ENCODE data around the gene HSD17B1. TPM values are rescaled to one million over a fixed set of nuclear protein-coding genes. Genes with fewer than 3 reads are reported as not detected.

HSD17B1 gene
- polyA plus RNA-seq, 4 donors = 2.0 to 2.7 (median 2.3) TPM

DNA sequence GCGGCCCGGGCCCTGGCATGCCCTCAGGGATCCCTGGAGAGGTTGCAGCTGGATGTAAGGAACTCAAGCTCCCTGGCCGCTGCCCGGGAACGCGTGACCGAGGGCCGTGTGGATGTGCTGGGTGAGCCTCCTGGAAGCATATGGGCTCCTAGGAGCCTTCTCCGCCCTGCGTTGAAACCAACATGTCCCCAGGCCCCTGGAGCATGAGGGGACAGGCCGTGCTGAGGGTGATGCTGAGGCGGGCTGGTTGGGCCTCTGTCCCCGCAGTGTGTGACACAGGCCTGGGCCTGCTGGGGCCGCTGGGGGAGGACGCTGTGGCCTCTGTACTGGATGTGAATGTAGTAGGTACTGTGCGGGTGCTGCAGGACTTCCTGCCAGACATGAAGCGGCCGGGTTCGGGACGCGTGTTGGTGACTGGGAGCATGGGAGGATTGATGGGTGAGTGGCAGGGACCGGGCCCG lies 5.7 kb upstream of the HSD17B1 start:
- H3K27ac ChIP-seq (ENCODE audit: low read depth in 1 of 3, low read length in 2 of 3) = no peak overlapping the region
- FAIRE-seq (no peak), DNase-seq (no peak)
- H3K27me3 ChIP-seq (ENCODE audit: control insufficient read depth in 3 of 3, insufficient read depth in 3 of 3, low read length in 3 of 3) = no peaks in the 10 kb centered on the region
- H3K4me3 ChIP-seq (ENCODE audit: low read depth in 1 of 3, low read length in 3 of 3) = no peak overlapping the region
- 85 to 86% (median 85%) methylated on average over 23 of the region's 23 CpGs for WGBS, 3 donors
- H3K9me3 ChIP-seq (ENCODE audit: control insufficient read depth in 2 of 2, insufficient read depth in 1 of 2, low read depth in 1 of 2, low read length in 1 of 2) = no peaks in the 10 kb centered on the region
- H3K36me3 ChIP-seq (ENCODE audit: control insufficient read depth in 3 of 3, insufficient read depth in 2 of 3, low read depth in 1 of 3, low read length in 3 of 3) = peaks cover 4 to 35% (median 5%) of the 10 kb centered on the region in 3 donors
- peaks cover 0 to 14% (median 6%) of the 10 kb centered on the region in 3 donors for H3K4me1 ChIP-seq (ENCODE audit: control insufficient read depth in 3 of 3, insufficient read depth in 2 of 3, low read depth in 1 of 3, low read length in 2 of 3)

DNA sequence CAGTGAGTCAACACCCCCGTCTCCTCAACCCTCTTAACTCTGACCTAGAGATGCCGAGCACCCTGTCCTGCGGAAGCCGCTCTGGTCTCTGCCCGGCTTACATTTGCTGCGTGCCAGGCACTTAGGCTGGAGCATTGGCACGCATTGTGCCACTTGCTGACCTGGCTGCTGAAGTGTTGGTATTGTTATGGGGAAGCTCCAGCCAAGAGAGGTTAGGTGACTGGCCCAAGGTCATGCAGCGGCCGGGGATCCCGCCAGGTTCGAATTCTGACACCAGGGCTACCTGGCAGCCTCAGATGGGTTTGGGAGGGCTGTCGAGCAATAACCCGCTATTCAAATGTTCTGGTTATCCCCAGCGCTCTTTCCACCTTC lies 5.0 kb upstream of the HSD17B1 start:
- Histone ChIP-seq H3K9me3 (ENCODE audit: control insufficient read depth in 2 of 2, insufficient read depth in 1 of 2, low read depth in 1 of 2, low read length in 1 of 2) (no peaks in the 10 kb centered on the region), H3K4me1 (ENCODE audit: control insufficient read depth in 3 of 3, insufficient read depth in 2 of 3, low read depth in 1 of 3, low read length in 2 of 3) (peaks cover 0 to 14% (median 6%) of the 10 kb centered on the region in 3 donors), H3K4me3 (ENCODE audit: low read depth in 1 of 3, low read length in 3 of 3) (peak overlapping the region; percentile 2 to 46 (median 28)), H3K36me3 (ENCODE audit: control insufficient read depth in 3 of 3, insufficient read depth in 2 of 3, low read depth in 1 of 3, low read length in 3 of 3) (peaks cover 4 to 30% (median 5%) of the 10 kb centered on the region in 3 donors), H3K27me3 (ENCODE audit: control insufficient read depth in 3 of 3, insufficient read depth in 3 of 3, low read length in 3 of 3) (no peaks in the 10 kb centered on the region), H3K27ac (ENCODE audit: low read depth in 1 of 3, low read length in 2 of 3) (no peak overlapping the region)
- WGBS, 3 donors = 64 to 85% (median 67%) methylated on average over 14 of the region's 14 CpGs
- DNase-seq (no peak), FAIRE-seq (no peak)

DNA sequence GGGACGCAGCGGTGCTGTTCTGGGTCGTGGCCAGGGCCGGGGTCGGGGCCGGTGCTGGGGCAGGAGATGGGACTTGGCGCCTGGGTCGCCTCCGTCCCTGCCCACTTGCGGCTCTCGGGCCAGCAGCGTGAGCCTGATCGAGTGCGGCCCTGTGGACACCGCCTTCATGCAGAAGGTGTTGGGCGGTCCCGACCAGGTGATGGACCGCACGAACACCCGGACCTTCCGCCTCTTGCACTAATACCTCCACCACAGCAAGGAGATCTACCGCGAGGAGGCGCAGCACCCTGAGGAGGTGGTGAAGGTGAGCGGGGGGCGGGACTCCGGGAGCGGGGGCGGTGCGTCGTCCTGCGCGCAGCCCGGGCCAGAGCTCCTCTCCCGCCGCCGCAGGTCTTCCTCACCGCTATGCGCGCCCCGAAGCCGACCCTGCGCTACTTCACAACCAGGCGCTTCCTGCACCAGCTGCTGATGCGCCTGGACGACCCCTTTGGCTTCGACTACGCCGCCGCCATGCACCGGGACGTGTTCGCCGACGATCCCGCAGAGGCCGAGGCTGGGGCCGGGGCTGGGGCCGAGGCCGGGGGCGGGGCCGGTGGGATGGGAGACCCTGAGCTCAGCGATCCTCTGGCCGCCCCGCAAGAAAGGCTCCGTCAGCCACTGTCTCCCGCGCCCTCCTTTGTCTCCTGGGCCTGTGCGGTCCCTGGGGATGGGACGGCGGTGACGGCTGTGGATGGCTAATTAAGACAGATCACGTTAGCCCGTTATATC lies 4.5 kb upstream of the HSD17B1 start:
- no peaks in the 10 kb centered on the region for H3K9me3 ChIP-seq (ENCODE audit: control insufficient read depth in 2 of 2, insufficient read depth in 1 of 2, low read depth in 1 of 2, low read length in 1 of 2)
- peaks cover 0 to 16% (median 6%) of the 10 kb centered on the region in 3 donors for H3K4me1 ChIP-seq (ENCODE audit: control insufficient read depth in 3 of 3, insufficient read depth in 2 of 3, low read depth in 1 of 3, low read length in 2 of 3)
- peak overlapping the region; percentile 2 to 46 (median 28) for H3K4me3 ChIP-seq (ENCODE audit: low read depth in 1 of 3, low read length in 3 of 3)
- peak; percentile 86 to 93 for DNase-seq
- peaks cover 4 to 30% (median 5%) of the 10 kb centered on the region in 3 donors for H3K36me3 ChIP-seq (ENCODE audit: control insufficient read depth in 3 of 3, insufficient read depth in 2 of 3, low read depth in 1 of 3, low read length in 3 of 3)
- no peak for FAIRE-seq
- no peaks in the 10 kb centered on the region for H3K27me3 ChIP-seq (ENCODE audit: control insufficient read depth in 3 of 3, insufficient read depth in 3 of 3, low read length in 3 of 3)
- no peak overlapping the region for H3K27ac ChIP-seq (ENCODE audit: low read depth in 1 of 3, low read length in 2 of 3)
- WGBS, 3 donors = 4 to 18% (median 8%) methylated on average over 56 to 74 of the region's 74 CpGs

DNA sequence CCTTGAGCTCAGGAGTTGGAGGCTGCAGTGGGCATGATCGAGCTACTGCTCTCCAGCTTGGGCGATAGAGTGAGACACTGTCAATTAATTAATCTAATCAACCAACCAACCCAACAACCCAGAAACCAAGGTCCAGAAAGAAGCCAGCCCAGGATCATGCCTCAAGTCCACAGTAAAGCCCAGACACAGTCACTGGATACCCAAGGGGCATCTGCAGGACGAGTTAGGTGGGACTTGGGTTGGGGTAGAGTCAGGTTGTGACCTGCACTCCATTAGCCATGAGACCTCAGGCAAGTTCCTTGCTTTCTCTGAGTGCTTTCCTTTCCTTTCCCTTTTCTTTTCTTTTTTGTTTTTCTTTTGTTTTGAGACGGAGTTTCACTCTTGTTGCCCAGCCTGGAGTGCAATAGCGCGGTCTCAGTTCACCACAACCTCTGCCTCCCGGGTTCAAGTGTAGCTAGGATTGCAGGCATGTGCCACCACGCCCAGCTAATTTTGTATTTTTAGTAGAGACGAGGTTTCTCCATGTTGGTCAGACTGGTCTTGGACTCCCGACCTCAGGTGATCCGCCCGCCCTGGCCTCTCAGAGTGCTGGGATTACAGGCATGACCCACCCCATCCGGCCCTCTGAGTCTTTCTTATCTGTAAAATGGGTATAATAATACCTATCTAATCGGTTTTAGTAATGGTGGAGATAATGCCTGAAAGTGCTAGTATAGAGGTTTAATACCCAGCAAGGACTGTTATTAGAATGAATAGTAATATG lies 3.5 kb upstream of the HSD17B1 start:
- peaks cover 0 to 22% (median 10%) of the 10 kb centered on the region in 3 donors for H3K4me1 ChIP-seq (ENCODE audit: control insufficient read depth in 3 of 3, insufficient read depth in 2 of 3, low read depth in 1 of 3, low read length in 2 of 3)
- no peak overlapping the region for H3K27ac ChIP-seq (ENCODE audit: low read depth in 1 of 3, low read length in 2 of 3)
- no peaks in the 10 kb centered on the region for H3K9me3 ChIP-seq (ENCODE audit: control insufficient read depth in 2 of 2, insufficient read depth in 1 of 2, low read depth in 1 of 2, low read length in 1 of 2)
- DNase-seq = peak in 1 of 2 donors; percentile 67
- H3K4me3 ChIP-seq (ENCODE audit: low read depth in 1 of 3, low read length in 3 of 3) = peak overlapping the region in 1 of 3 donors; percentile 28
- FAIRE-seq = no peak
- peaks cover 2 to 23% (median 3%) of the 10 kb centered on the region in 3 donors for H3K36me3 ChIP-seq (ENCODE audit: control insufficient read depth in 3 of 3, insufficient read depth in 2 of 3, low read depth in 1 of 3, low read length in 3 of 3)
- H3K27me3 ChIP-seq (ENCODE audit: control insufficient read depth in 3 of 3, insufficient read depth in 3 of 3, low read length in 3 of 3) = no peaks in the 10 kb centered on the region
- WGBS, 3 donors = 22 to 65% (median 35%) methylated on average over 14 of the region's 14 CpGs

DNA sequence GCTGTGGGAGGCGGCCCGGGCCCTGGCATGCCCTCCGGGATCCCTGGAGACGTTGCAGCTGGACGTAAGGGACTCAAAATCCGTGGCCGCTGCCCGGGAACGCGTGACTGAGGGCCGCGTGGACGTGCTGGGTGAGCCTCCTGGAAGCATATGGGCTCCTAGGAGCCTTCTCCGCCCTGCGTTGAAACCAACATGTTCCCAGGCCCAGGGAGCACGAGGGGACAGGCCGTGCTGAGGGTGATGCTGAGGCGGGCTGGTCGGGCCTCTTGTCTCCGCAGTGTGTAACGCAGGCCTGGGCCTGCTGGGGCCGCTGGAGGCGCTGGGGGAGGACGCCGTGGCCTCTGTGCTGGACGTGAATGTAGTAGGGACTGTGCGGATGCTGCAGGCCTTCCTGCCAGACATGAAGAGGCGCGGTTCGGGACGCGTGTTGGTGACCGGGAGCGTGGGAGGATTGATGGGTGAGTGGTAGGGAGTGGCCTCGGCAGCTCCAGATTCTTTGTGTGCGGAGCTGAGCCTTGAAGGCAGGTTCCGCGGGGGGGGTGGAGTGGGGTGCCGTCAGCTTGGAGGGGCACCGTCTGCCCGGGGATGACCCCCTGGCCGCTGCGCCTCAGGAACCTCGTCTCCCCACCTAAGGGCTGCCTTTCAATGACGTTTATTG lies 567 bp downstream of the HSD17B1 start:
- Histone ChIP-seq H3K36me3 (ENCODE audit: control insufficient read depth in 3 of 3, insufficient read depth in 2 of 3, low read depth in 1 of 3, low read length in 3 of 3) (peaks cover 0 to 13% (median 0%) of the 10 kb centered on the region in 3 donors), H3K4me3 (ENCODE audit: low read depth in 1 of 3, low read length in 3 of 3) (peak overlapping the region in 1 of 3 donors; percentile 94), H3K9me3 (ENCODE audit: control insufficient read depth in 2 of 2, insufficient read depth in 1 of 2, low read depth in 1 of 2, low read length in 1 of 2) (no peaks in the 10 kb centered on the region), H3K27me3 (ENCODE audit: control insufficient read depth in 3 of 3, insufficient read depth in 3 of 3, low read length in 3 of 3) (no peaks in the 10 kb centered on the region), H3K4me1 (ENCODE audit: control insufficient read depth in 3 of 3, insufficient read depth in 2 of 3, low read depth in 1 of 3, low read length in 2 of 3) (peaks cover 0 to 23% (median 13%) of the 10 kb centered on the region in 3 donors), H3K27ac (ENCODE audit: low read depth in 1 of 3, low read length in 2 of 3) (no peak overlapping the region)
- no peak for DNase-seq
- 82 to 91% (median 88%) methylated on average over 41 to 45 of the region's 45 CpGs for WGBS, 3 donors
- no peak for FAIRE-seq

DNA sequence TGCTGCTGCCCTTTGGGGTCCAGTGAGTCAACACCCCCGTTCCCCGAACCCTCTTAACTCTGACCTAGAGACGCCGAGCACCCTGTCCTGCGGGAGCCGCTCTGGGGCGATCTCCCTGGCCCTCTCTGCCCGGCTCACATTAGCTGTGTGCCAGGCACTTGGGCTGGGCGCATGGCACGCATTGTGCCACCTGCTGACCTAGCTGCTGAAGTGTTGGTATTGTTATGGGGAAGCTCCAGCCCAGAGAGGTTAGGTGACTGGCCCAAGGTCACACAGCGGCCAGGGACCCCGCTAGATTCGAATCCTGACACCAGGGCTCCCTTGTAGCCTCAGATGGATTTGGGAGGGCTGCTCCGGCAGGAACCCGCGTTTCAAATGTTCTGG lies 1.1 kb downstream of the HSD17B1 start:
- peaks cover 0 to 13% (median 0%) of the 10 kb centered on the region in 3 donors for H3K36me3 ChIP-seq (ENCODE audit: control insufficient read depth in 3 of 3, insufficient read depth in 2 of 3, low read depth in 1 of 3, low read length in 3 of 3)
- H3K4me1 ChIP-seq (ENCODE audit: control insufficient read depth in 3 of 3, insufficient read depth in 2 of 3, low read depth in 1 of 3, low read length in 2 of 3) = peaks cover 0 to 19% (median 8%) of the 10 kb centered on the region in 3 donors
- peak overlapping the region; percentile 48 to 94 (median 88) for H3K4me3 ChIP-seq (ENCODE audit: low read depth in 1 of 3, low read length in 3 of 3)
- no peak for FAIRE-seq
- H3K27ac ChIP-seq (ENCODE audit: low read depth in 1 of 3, low read length in 2 of 3) = peak overlapping the region; percentile 87 to 98 (median 91)
- no peaks in the 10 kb centered on the region for H3K27me3 ChIP-seq (ENCODE audit: control insufficient read depth in 3 of 3, insufficient read depth in 3 of 3, low read length in 3 of 3)
- WGBS, 3 donors = 43 to 52% (median 47%) methylated on average over 16 of the region's 16 CpGs
- DNase-seq = peak in 1 of 2 donors; percentile 43
- no peaks in the 10 kb centered on the region for H3K9me3 ChIP-seq (ENCODE audit: control insufficient read depth in 2 of 2, insufficient read depth in 1 of 2, low read depth in 1 of 2, low read length in 1 of 2)

DNA sequence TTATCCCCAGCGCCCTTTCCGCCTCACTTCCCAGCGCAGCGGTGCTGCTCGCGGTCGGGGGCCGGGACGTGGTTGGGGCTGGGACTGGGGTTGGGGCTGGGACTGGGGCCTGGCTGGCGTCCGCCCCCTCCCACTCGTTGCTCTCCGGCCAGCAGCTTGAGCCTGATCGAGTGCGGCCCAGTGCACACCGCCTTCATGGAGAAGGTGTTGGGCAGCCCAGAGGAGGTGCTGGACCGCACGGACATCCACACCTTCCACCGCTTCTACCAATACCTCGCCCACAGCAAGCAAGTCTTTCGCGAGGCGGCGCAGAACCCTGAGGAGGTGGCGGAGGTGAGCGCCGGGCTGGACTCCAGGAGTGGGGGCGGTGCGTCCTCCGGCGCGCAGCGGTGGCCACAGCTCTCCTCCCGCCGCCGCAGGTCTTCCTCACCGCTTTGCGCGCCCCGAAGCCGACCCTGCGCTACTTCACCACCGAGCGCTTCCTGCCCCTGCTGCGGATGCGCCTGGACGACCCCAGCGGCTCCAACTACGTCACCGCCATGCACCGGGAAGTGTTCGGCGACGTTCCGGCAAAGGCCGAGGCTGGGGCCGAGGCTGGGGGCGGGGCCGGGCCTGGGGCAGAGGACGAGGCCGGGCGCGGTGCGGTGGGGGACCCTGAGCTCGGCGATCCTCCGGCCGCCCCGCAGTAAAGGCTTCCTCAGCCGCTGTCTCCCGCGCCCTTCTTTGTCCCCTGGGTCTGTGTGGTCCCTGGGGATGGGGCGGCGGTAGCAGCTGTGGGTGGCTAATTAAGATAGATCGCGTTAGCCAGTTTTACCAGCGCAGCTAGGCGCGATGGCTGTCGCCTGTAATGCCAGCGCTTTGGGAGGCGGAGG lies 1.8 kb downstream of the HSD17B1 start:
- Histone ChIP-seq H3K36me3 (ENCODE audit: control insufficient read depth in 3 of 3, insufficient read depth in 2 of 3, low read depth in 1 of 3, low read length in 3 of 3) (peaks cover 0 to 13% (median 0%) of the 10 kb centered on the region in 3 donors), H3K27ac (ENCODE audit: low read depth in 1 of 3, low read length in 2 of 3) (peak overlapping the region; percentile 87 to 98 (median 91)), H3K9me3 (ENCODE audit: control insufficient read depth in 2 of 2, insufficient read depth in 1 of 2, low read depth in 1 of 2, low read length in 1 of 2) (no peaks in the 10 kb centered on the region), H3K27me3 (ENCODE audit: control insufficient read depth in 3 of 3, insufficient read depth in 3 of 3, low read length in 3 of 3) (no peaks in the 10 kb centered on the region), H3K4me1 (ENCODE audit: control insufficient read depth in 3 of 3, insufficient read depth in 2 of 3, low read depth in 1 of 3, low read length in 2 of 3) (peaks cover 0 to 14% (median 7%) of the 10 kb centered on the region in 3 donors), H3K4me3 (ENCODE audit: low read depth in 1 of 3, low read length in 3 of 3) (peak overlapping the region; percentile 48 to 94 (median 88))
- no peak for FAIRE-seq
- WGBS, 3 donors = 1% methylated on average over 53 to 82 of the region's 82 CpGs
- peak; percentile 82 to 94 for DNase-seq

Data from small intestine (tissue), 7 donors.